ENCODE measurements around the gene HKDC1.

Gene HKDC1

DNA sequence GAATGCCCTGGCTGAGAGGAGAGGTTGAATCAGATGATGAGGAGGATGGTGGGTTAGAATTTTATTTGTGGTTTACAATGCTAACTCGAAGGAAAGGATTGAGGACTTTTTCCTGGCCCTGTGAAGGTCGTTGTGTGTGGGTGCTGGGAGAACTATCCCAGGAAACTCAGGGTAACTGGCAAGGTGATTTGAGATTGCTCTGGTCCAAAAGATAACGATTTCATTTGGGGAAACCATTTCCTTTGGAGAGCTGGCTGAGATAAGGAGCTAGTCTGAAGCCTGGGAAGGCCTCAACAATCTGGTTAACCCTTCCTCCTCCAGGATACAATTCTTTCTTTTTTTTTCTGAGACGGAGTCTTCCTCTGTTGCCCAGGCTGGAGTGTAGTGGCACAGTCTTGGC, 91.2 kb downstream of the HKDC1 start:
- no peak for DNase-seq (ENCODE audit: low read depth)
- TF ChIP-seq, protein P1, sequence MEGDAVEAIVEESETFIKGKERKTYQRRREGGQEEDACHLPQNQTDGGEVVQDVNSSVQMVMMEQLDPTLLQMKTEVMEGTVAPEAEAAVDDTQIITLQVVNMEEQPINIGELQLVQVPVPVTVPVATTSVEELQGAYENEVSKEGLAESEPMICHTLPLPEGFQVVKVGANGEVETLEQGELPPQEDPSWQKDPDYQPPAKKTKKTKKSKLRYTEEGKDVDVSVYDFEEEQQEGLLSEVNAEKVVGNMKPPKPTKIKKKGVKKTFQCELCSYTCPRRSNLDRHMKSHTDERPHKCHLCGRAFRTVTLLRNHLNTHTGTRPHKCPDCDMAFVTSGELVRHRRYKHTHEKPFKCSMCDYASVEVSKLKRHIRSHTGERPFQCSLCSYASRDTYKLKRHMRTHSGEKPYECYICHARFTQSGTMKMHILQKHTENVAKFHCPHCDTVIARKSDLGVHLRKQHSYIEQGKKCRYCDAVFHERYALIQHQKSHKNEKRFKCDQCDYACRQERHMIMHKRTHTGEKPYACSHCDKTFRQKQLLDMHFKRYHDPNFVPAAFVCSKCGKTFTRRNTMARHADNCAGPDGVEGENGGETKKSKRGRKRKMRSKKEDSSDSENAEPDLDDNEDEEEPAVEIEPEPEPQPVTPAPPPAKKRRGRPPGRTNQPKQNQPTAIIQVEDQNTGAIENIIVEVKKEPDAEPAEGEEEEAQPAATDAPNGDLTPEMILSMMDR (IDR thresholded peaks at IDR 0.05; ENCODE audit: low read length, missing control alignments): no peak
- H3K4me3 ChIP-seq (replicated peaks; ENCODE audit: low read depth, low read length): no peak overlapping the region

DNA sequence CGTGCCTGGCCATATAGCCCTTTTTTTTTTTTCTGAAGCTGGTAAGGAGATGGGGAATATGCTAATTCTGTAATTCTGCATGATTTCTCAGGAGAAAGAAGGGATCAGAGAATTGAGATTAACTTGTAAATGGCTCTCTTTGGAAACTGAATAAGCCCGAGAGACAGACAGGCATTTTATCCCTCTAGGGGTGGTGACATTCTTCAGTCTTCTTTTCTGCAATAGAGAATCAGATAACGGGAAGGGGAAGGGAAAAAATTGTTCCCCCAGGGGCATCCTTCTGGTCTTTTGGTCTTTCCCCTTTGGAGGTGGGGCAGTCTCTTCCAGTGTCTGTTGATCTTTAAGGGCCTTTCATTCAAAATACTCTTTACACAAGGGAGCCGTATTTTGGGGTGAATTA, 92.4 kb downstream of the HKDC1 start:
- DNase-seq (ENCODE audit: low read depth): no peak
- no peak overlapping the region for H3K4me3 ChIP-seq (replicated peaks; ENCODE audit: low read depth, low read length)
- TF ChIP-seq, protein P1 (IDR thresholded peaks at IDR 0.05; ENCODE audit: low read length, missing control alignments): no peak

DNA sequence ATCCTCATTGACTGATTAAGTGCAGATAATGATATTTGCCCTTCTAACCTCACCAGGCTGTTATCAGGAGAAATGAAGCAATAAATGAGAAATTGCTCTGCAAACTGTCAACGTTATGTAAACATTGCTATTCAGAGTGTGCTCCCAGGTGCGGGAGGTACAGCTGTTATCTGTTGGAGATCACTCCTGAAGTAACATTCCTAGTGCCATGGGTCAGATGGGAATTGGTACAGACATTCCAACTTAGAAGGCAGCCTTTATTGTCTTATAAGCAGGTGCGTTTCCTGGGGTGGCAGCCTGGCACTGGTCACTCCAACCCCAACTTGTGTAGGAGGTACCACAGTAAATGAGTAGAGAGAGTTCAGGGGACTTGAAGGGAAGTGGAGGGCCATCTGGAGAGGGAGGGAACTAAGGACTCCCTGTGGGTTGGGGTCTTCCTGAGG, 95.0 kb downstream of the HKDC1 start:
- no peak for DNase-seq (ENCODE audit: low read depth)
- TF ChIP-seq, protein P1 (IDR thresholded peaks at IDR 0.05; ENCODE audit: low read length, missing control alignments): no peak
- no peak overlapping the region for H3K4me3 ChIP-seq (replicated peaks; ENCODE audit: low read depth, low read length)

DNA sequence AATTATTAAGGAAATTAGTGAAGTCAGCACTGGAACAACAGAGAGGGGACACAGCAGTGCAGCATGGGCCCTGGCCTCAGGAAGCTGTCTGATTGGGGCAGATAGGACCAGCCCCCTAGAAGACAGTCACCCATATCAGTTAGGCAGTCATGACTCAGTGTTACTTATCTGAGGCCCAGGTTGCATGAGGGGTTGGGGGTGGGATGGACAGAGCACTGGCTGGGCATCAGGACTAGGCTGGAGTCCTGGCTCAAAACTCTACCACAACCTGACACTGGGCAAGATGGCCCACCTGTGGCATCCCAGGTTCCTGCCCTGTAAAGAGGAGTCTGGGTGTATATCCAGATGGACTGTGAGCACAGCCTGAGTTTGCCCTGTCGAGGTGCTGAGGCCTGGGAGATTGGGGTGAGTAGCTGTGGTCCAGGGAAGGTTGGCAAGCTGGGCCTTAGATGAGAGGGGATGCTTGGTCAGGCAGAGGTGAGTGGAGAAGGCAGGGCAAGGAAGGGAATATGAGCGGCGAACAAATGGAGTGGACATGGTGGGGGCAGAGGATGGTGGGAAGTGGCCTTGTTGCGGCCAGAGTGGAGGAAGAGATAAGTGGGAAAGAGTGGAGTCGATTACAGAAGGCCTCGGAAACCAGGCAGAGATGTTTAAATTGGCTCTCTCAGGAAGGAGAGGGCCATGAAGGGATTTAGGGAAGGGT, 95.6 kb downstream of the HKDC1 start:
- no peak for DNase-seq (ENCODE audit: low read depth)
- TF ChIP-seq, protein P1 (IDR thresholded peaks at IDR 0.05; ENCODE audit: low read length, missing control alignments): no peak
- H3K4me3 ChIP-seq (replicated peaks; ENCODE audit: low read depth, low read length): no peak overlapping the region

DNA sequence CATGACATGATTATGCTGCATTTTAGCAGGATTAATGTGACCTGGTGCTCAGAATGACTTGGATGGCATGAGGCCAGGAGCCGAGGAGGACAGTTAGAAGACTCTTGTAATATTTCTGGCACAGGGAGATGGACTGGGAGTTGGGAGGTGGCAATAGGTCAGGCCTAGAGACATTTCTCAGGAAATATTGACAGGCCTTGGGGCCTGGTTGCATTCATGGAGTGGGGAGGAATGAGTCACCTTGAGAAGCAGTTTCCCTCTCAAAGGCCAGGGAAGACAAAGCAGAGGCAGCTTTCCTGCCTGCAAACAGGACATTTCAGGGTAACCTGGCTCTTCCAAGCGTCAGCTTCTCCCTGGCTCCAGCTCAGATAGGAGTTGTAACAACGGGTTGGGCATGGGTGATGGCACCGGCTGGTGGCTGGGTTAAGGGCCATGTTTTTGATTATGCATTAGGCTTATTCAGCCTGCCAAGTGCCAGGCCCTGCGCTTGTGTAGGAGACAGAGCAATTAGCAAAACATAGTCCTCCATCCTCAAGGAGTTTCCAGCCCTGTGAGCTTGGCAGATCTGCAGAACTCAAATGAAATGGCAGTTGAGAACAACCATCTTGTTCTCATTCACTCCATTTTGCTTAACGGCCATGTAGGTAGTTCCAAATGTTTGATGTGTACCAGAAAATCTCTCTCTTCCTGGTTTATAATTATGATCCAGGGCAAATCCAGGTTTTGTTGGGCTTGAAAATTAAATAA, 96.4 kb downstream of the HKDC1 start:
- TF ChIP-seq, protein P1 (IDR thresholded peaks at IDR 0.05; ENCODE audit: low read length, missing control alignments): no peak
- DNase-seq (ENCODE audit: low read depth): peak; percentile 50
- H3K4me3 ChIP-seq (replicated peaks; ENCODE audit: low read depth, low read length): no peak overlapping the region

All from fibroblast of pulmonary artery (primary cell).